HG03439 (cell line): Measurements from ENCODE around the gene ZFHX2.

Experiments
- ATAC-seq: cut with Tn5 transposase; IDR thresholded peaks from one replicate; pipeline ENCODE4 v1.9.1; 2021; ENCODE audit warnings: mild to moderate bottlenecking, moderate library complexity; ENCODE audit not compliant: unreplicated experiment

Gene ZFHX2

DNA sequence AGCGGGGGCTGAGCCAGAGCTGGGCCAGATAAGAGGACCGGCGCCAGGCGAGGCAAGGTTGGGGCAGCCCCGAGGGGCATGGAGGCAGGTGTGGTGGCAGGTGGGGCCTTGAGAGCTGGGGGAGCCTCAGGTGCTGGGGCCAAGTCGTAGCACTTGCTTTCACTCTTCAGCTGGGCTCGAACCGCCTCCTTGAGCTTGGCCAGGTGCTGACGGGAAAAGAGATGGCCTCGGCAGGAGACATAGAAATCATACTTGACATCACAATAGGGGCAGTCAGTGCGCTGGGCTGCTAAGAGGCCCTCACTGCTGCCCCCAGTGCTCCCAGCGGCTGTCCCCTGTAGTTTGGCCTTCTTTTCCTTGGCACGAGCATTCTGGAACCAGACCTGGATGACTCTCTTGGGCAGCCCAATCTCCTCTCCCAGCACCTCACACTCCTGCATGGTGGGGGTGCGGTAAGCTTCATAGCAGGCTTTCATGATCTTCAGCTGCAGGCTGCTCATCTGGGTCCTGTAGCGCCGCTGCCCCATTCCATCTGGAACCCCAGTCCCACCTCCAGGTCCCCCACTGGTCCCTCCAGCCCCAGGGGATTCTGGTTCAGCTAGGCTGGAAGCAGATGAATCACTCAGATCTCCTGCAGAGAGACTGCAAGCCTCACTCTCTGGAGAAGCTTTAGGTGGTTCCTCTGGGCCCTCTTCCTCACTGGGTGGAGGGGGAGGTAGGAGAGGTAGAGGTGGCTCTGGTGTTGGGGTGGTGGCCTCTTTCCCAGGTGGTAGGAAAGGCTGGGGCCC lies 28.1 kb downstream of the ZFHX2 start:
- ATAC-seq: no peak

DNA sequence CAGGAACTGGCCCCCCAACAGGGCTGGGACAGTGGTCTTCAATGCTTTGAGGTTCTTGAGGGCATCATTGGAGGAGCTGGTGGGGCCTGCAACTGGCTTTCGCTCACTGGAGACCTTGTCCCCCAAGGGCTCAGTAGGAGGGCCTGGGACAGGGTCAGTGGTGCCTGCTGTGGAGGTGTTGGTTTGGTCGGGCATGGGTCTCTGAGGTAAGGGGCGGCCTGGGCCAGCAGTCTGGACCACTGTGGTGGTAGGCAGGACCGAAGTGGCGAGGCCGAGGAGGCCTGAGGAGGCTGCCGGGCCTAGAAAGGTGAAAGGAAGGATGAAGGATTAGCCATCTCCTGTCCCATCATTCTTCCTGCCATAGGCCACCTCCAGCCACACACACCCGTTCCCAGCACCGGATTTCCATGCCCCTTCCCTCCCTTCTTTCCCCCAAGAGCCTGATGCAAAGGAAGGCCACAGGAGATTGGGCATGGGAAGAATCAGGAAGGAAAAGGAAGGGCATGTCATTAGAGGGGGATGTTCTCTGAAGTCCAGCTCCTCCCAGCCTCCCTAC lies 28.8 kb downstream of the ZFHX2 start:
- no peak for ATAC-seq

DNA sequence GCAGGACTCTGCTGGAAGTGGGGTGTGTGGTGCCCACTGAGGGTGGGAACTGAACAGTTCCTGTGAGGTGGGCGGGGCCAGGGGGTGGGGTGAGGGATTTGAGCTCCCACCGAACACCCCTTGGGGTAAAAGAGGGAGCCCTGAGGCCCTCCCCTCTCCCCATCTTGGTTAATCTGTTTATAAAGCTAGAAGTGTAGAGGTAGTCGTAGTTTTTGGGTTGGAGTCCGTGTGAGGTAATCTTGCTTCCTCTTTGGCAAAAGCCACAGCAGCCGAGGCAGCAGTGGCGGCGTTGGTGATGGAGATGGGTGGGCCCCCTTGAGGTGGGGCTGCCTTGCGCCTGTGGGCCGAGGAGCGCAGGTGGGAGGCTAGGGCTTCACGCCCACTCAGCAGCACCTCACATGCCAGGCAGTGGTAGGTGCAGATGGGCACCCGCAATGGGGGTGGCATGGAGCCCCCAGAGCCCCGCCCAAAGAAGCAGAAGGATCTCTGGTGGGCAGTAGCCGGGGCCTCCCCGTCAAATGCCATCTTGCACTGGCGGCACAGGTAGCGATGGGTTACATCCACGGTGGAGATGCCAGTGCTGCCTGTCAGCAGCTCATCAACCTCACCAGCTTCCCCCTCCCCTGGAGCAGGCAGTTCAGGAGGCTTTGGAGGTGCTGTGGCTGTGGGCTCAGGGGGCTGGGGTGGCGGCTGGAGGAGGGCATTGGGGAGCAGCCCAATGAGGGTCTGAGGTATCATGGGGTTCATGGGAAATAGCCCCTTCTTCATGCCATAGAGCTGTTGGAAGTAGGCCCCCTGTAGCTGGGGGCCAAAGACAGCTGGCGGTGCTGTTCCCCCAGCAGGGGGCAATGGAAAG lies 29.6 kb downstream of the ZFHX2 start:
- no peak for ATAC-seq

DNA sequence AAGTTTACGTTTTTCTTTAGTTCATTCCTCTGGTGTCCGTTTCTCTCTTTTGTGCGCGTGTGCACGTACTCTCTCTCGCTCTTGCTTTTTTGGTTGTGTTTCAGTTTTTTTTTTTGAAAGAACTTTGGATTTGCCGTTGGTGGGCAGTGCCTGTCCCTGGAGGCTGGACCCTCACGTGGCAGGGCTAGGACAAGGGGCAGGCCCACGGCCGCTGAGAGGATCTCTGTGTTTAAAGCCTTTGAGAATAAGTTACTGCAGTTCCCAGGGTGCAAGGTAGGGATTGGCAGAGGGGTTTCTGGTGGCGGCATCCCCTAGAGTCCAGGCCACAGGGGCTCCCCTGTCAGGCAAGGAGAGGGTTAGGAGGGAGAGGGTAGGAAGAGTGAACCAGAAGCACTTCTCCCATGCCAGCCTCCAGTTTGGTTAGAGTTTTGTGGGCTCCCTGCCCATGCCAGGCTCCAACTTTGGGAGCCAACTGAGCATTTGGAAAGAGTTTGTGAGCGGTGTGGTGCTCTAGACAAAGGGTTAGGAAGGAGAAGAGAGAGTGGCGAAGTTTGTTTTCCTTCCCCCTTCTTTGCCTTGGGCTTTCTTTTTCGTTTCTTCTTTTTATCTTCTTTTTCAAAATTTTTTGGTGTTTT lies 30.5 kb downstream of the ZFHX2 start:
- ATAC-seq: no peak

DNA sequence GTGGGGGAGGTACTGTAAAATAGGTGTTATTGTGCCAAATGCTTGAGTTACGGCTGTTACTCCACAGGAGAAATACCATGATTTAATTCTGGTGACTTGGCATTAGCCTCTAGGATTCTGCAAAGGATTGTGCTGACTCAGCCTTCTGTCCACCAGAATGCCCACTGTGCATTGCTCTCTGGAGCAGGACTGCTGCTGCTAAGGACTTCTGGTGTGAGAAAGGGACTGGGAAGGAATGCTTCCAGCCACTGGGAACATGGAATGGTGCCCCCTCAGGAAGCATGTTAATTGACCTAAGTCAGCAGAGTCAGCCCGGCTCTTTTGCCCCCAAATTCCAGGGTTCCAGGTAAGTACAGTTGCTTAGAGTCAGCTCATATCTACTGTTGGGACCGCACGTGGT lies 32.9 kb downstream of the ZFHX2 start:
- ATAC-seq: no peak

DNA sequence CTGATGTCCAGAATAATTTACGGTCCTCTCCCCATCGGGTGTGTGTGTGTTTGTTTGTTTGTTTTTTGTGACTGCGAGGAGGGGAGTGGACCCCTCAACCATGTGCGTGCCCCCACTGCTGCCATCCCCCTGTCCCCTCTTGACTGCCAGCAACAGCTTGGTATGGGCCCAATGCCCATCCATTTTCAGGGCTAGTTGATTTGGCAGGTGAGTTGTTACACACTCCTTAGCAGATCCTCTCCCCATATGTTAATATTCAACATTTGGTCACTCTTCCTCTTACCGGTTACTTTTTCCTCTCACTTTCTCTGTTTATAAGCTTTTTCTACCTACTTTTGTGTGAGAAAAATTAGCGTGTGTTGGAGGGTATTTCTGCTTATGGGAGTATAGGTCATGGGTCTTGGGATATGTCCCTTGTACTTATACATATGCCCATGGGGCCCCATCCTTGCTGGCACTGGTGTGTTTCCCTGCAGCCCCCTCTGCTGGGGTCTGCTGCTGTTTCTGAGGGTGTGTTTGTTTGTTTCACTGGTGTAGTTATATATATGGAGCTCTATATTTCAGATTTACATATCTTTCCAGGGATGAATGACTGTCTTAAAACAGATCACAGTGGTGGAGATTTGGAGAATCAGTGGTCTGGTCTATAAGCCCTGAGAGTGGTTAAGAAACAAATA lies 33.8 kb downstream of the ZFHX2 start:
- no peak for ATAC-seq

DNA sequence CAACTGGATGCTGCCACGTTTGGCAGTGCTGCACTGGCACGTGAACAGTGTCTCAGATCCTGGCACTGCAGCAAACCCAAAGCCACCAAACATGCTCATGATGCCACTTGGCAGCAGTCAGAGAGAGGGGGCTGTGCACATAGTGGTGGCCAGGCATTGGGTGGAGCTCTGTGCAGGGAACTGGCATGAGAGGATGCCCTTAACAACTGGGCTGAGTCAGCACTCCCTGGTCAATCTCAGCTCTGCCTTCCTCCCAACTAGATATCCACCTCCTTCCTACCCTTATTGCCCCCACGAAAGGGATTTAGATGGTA lies 37.0 kb downstream of the ZFHX2 start:
- ATAC-seq: no peak

DNA sequence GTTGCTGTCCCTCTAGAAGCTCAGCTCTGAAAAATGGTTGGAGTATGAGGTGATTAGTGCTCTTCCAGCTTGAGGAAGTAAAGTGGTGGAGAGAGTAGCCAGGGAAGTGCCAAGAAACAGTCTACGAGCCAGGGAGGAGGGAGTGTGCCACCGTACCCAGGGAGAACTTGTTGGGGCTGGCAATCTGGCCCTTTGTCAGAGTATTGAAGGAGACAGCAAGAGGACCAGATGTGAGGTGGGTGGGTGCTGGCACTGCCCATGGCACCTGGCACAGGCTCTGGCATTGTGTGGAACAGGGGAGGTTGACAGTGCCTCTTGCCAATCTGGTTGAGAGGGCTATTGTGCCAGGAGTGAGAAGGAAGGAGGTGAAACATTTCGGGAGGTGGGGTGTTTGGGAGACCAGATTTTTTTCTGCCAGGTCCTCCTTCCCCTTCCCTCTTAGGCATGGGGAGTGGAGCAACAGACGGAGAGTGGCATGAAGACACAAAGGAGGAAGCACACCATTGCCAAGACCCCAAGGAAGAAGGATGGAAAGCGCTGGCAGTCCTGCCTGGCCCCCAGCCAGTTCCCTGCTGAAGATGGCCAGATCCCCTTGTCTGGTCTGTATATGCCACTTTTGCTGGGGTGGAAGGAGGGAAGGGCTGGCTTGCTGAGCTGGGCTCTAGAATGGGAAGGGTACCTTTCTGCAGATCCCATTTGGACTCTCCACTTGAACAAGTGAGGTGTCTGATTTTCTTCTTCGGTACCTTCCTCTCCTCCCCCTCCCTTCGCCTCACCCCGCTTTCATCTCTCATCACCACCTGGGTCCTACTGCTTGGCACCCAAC lies 37.5 kb downstream of the ZFHX2 start:
- ATAC-seq: no peak

DNA sequence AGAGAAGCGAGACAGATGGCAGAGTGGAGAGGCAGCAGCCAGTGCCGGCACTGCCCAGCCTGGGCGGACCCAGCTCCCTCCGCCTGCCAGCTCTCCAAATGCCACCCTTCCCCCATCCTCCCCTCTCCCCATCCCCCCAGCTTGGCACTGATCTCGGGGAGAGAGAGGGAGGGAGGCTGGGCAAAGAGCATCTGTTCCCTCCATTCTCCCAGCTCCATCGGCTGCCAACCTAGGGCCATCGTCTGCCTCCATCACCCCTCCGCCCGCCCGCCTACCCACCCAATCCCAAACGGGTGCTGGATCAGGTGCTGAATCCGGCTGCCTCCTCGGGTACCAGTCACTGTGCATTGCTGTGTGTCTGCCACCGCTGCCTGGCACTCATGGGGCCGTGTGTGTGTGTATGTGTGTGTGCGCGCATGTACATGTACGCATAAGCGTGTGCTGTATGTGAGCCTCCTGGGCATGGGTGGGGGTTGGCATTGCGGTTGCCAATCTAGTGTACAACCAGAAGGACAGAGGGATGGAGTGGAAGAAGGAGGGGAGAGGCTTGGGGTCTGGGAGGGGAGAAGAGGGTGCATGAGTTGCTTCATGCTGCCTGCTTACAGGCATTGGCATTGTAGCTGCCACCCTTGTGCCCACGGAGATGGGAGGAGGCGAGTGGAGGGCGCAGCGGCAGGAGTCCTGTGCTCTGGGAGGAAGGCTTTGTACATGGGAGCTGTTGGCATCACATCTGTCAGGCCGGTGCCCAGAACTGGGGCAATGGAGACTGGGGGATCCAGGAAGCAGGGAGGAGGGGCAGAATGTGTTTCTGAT lies 38.4 kb downstream of the ZFHX2 start:
- no peak for ATAC-seq

DNA sequence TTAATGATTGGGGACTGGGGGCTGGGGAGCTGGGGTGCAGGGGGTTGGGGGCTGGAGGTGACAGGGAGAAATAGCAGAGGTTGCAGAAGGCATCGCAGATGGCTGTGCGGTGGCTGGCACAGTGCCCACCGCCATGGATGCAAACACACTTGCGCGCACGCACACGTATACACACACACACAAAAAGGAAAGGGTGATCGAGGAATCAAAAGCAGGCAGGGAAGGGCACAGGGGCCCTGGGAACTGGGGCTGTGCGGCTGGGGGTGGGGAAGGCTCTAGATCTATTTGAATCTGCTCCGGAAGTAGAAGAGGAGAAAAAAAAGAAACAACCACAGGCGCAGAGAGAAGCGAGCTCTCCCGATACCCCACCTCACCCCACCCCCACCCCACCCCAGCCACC lies 39.4 kb downstream of the ZFHX2 start:
- ATAC-seq: no peak

DNA sequence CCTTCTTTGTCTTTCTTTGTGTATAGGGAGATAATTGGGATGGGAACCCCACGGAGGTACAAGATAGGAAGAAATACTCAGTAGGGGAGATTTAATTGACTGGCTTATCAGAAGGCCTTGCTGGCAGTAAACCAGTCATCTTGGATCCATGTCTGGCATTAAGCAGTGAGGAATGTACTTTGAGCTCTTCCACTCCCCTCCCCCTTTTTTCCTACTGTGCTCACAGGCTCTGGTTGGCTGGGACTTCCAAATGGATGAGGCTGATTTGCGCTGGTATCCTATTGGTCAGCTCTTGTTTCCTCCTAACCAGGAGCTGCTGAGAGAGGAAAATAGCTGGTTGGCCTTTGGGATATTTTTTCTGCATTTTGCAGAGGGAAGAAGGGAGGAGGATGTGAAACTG lies 57.3 kb downstream of the ZFHX2 start:
- no peak for ATAC-seq

DNA sequence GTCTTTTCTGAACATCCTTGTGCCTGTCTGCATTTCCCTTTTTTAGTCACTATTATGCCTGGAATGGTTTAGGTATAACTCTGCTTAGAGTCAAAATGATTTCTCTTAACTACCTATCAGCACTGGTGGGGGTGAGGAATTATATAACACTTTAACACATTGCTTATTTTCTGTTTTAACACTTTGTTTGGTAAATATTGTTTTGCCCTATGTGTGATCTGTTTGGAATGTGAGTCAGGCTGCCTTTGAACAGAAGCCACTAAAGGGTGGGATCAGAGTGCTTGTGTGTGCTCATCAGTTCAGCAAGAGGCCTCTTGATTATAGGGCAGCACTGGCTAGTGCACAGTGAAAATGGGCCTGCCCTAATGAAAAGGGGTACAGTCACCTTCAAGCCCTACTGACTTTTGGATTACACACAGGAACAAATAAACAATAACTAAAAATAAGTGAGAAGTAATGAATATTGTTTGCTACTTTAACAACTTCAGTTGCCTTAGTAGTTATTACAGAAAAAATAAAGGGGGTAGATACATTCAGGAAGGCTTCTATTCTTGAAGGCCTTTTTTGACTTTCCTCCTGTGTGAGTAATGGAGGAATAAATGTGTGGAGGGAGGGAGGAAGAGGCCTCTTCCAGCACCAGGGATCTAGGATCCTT lies 58.8 kb downstream of the ZFHX2 start:
- no peak for ATAC-seq

DNA sequence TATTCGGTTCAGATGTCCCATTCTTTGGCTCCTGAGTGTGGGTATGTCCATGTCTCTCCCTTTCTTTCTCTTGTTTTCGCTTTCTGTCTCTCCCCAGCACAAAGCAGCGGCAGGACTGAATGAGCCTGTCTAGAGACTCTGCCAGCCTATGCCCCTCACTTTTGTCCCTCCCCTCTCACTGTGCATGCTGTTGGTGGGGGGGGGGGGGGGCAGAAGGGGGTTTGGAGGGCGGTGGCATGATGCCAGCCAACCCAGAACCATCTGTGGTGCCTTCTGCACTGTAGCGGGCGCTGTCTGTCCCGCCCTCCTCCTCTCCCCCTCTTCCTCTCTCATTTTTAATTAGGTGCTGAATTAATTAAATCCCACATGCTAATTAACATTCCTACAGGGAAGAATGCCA lies 64.3 kb downstream of the ZFHX2 start:
- ATAC-seq: no peak

DNA sequence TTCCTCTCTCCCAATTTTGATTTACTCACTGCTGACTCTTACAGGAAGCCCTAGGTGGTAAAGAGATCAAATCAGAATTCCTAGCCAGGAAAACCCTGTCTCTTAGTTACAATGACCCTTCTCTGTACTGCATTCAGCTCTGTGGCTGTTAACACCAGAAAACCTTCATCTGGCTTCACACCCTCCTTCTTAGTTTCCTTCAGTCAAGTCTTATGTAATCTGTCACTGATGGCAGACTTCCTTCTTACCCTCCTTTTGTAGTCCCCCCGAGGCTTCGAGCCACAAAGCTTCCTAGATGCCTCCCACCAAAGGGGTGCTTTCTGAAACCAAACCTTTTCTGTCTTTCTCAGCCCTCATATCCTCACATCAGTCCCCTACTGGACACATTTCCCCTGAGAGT lies 65.5 kb downstream of the ZFHX2 start:
- ATAC-seq: no peak

DNA sequence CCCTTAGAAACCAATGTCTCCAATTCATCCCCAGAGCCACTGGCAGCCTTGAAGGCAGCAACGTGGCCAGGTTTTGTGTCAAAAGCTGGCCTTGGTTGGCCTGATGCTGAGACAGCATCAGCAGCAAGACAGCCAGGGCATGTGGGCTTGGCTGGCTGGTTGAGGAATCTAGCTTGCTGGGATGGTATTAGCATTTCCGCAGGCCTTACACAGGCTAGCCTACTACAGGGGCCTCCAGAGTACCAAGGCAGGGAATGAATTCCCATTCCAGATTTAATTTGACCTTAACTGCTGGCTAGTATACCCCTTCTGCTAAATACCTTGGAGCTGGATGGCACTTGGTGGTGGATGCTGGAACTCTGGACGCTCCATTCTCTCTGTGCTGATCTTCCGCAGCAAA lies 66.2 kb downstream of the ZFHX2 start:
- ATAC-seq: no peak

DNA sequence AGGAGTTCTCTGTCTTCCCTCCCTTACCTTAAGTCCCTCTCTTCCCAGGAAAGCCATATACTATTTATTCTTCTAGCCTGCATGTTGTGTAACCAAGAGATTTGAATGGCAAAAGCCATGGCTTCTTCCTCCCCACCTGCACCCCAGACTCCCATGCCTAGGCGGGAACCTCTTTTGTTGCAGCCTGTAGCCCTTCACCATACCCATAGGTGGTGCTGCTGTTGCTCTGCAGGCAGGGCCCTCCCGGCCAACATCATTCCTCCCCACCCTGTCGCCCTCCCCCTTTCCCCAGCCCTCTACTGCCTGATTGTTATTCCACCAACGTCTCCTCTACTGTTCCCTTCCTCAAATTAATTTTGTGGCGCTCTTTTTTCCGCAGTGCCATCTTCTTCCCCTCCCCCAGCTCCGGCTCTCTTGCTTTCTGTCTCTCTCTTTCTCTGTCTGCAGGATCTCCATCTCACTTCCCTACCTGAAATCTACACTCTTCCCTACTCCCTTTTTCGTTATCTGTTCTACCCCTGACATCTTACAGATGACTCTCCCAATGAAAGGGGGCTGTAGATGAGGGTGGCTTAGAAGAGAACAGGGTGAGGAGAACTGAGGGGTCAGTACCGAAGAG lies 68.2 kb downstream of the ZFHX2 start:
- ATAC-seq: no peak

DNA sequence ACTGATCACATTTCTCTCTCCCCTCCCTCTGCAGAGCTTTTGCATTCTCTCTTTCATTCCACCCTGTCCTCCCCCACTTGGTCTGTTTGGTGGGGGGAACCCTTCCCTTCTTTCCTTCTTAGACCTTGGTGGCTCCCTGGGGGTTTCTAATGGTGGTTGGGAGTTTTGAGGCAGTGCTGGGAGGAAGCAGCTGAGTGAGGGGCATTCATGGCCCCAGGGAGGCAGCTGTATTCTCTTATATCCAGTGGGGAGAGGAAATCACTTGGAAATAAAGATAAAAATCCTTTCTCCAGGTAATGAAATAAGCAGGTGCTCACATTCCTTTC lies 68.8 kb downstream of the ZFHX2 start:
- no peak for ATAC-seq

DNA sequence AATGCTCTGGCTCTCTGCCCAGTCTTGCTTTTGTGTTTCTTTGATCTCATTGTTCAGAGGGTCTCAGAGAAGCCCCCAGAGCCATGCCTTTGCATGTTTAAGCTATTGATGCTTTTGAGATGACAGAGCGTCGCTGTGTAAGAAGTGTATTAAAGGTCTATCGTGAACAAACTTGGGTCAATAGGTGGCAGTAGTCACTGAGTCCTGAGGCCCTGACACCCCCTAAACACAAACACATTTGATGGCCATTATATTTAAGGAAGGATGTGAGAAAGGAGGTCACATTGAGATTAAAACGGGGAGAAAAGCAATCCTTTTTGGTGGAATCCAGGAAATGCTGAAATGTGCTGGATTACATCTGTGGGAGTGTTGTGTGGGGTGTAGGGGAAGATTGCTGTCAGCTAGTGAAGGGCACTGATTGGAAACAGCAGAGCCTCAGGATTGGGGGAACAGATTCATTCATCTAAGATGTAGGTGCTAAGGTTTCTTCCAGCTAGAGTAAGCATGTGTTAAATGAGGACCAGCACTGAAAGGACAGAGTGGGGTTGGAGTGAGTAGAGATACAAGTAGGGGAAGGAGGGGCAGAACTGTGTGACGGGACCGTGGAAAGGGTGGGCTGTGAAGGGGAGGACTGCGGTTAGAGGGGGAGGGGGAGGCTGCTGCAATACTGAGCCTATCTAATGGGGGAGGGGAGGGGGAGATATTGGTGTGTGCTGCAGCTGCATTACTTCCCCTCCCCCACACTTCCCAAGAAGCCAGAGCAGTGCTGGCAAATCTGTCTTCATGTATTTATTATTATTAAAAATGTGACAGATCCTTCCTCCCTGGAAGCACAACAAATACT lies 69.4 kb downstream of the ZFHX2 start:
- ATAC-seq: no peak
